Measurements from ENCODE around the gene ZBTB8OS.
A peak's percentile ranks its signal among the peaks of the same experiment; 100 is the strongest.
"Not testable (repeated sequence)": the region's sequence is repeated elsewhere in the genome, so short reads cannot be mapped to it uniquely, and the experiment has no call there.

The ZBTB8OS gene

GRCh38 chr1:32650248-32650751 lies at the start of gene ZBTB8OS:
TSS of gene ZBTB8OS (minus strand) at chr1:32650550. CDS start at chr1:32650529, 21 bp downstream.
- peak; percentile 78 to 85 for DNase-seq

DNA sequence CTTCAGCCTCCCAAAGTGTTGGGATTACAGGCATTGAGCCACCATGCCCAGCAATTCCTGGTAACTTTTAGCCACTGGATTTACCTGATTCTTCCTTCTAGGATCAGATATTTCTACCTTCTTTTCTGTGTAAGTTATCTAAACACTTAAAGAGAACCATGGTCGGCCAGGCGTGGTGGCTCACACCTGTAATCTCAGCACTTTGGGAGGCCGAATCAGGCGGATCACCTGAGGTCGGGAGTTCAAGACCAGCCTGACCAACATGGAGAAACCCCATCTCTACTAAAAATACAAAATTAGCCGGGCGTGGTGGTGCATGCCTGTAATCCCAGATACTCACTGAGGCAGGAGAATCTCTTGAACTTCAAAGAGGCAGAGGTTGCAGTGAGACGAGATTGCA lies 46.6 kb upstream of the ZBTB8OS start:
- not testable (repeated sequence) for DNase-seq

GRCh38 chr1:32696041-32696440 lies 45.7 kb upstream of the ZBTB8OS start:
- DNase-seq: no peak

DNA sequence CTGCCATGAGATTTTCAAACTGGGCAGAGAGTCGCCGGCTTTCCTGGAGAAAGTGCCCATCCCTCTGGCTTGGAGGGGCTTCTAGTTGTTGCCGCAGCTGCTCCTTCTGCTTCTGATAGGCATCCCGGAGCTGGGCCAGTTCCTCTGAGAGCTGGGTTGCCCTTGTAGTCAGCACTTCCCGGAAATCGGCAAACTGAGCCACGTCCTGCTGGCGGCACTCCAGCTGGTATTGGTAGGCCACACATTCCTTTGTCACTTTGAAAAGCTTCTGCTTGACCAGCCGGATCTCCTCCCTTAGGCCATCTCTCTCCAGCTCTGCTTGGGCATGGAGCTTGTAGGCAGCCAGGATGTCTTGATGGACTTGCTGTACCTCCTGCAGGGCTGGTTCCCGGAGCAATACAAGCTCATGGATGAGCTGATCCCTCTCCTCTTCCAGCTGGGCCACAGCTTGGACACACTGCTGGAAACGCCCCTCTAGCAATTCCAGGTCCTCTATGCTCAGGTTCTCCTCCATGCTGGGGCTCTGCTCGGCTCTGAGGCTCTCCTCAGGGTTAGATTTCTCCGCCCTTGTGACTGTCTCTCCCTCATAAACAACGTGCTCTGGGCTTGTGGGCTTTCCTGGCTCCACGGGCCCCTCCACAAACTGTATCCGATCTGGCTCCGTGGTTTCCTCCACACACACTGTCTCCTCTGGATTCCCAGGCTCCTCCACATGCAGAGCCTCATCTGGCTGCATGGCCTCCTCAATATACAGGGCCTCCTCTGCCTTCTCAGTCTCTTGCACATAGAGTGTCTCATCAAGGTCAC lies 45.0 kb upstream of the ZBTB8OS start:
- DNase-seq: no peak

DNA sequence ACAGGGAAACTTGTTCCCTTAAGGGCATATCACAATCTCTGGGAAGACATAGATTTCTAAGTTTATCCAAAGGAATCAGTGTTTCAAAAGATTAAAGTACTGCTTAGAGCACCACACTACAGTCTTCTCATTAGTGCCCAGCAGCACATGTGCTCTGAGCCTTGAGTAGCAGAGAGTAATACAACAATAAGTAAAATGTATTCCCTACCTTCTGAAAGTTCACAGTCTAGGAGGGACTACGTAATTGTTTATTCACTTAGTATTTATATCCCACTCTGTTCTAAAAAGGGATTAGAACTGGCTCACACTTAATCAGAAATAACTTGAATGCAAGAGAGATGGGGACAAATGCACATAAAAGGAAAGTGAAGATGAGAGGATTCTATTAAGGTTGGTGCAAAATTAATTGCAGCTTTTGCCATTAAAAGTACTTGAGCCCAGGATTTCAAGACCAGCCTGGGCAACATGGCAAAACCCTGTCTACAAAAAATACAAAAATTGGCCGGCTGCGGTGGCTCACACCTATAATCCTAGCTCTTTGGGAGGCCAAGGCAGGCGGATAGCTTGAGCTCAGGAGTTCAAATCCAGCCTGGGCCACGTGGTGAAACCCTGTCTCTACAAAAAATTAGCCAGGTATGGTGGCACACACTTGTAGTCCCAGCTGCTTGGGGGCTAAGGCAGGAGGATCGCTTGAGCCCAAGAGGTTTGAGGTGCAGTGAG lies 43.3 kb upstream of the ZBTB8OS start:
- DNase-seq: no peak

DNA sequence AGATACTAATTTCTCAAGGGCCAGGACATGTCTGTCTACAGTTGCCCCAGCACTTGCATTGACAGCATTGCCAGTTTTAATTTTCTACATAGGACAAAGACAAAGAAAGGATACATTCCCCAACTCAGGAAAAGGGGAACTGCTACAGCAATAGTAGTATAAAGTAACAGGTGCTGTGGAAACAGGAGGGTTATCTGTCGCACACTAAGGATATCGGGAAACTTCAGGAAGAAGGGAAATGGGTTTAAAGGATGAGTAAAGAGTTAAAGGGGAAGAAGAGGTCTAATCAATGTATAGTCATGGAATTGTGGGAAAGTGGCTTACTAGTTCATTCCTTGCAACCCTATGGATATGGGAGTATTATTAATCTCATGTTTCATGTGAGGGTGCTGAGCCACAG lies 36.0 kb upstream of the ZBTB8OS start:
- DNase-seq: no peak

- no peak for DNase-seq
Observed at GRCh38 chr1:32685498-32685897, 35.1 kb upstream of the ZBTB8OS start.

DNA sequence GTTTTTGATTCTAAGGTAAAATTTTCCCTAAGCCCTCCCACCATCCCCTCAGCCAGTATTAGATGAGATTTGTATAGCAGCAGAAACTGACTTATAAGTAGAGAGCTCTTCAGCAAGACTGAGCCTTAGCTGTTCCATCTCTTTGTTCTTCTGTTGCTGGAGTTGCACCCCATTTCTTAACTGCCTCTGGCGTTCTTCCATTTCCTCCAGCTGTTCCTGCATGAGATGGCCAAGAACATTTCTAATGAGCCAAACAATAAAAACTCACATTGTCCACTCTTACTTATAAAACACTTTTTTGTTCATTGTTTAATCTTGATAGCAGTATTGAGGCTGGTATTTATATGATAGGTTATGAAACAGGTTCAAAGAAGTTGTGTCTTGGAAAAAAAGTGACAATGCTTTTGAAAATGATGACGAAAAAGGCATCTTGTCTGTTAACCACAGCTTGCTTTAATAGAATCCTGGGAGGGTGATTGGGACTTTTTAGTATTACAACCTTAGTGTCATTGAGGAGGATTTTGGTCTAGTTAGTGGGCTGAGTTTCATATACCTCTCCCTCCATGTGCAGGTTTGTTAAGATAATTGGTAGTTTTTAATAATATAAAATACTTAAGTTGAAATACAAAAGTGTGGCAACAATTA lies 33.9 kb upstream of the ZBTB8OS start:
- DNase-seq: no peak

- no peak for DNase-seq
Observed at GRCh38 chr1:32683397-32683796, 33.0 kb upstream of the ZBTB8OS start.

DNA sequence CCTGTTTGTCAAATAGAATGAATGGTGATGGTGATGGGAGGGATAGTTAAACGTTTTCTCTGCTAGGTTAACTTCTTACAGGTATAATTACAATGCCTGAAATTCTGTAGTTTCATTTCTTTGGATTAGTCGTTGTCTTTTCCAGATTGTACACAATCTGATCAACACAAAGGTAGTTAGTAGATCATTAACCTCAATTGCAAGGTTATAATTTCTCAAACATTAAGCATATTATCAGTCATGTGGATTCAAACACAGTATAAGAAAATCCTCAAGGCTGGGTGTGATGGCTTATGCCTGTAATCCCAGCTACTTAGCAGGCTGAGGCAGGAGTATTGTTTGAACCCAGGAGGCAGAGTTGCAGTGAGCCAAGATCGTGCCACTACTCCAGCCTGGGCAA lies 31.6 kb upstream of the ZBTB8OS start:
- no peak for DNase-seq

DNA sequence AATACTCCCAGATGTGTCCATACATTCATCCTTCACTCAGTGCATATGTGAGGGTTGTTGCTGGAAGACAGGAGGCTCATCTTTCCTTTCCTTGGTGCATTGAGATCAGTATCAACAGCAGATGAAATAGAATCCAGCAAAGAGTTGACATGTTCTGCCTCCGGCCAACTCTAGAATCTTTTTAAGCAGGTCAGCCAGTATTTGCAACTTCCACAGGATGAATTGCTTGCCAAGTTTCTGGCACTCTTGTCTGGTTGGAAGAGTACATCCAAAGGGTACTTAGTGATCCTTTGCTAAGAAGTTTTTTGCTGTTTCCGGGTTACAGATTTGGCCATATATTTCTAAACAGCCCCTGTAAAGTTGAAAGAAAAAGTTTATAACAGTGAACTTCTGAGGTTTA lies 31.2 kb upstream of the ZBTB8OS start:
- DNase-seq: no peak

GRCh38 chr1:32680642-32681041 lies 30.3 kb upstream of the ZBTB8OS start:
- DNase-seq: no peak

DNA sequence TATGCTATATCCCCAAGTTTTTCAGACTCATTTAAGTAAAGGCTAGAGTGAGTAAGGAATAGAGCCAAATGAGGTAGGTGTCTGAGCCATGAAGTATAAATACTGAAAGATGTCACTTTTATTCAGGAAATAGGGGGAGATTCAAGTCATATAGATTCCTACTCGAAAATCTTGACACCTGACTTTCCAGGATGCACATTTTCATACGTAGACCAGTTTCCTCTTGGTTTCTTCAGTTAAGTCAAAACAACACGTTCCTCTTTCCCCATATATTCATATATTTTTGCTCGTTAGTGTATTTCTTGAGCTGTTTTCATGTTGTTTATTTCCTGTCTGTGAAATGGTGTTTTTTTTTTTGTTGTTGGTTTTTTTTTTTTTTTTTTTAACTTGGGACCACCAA lies 29.6 kb upstream of the ZBTB8OS start:
- not testable (repeated sequence) for DNase-seq

GRCh38 chr1:32676945-32677344 lies 26.6 kb upstream of the ZBTB8OS start:
- DNase-seq: no peak

DNA sequence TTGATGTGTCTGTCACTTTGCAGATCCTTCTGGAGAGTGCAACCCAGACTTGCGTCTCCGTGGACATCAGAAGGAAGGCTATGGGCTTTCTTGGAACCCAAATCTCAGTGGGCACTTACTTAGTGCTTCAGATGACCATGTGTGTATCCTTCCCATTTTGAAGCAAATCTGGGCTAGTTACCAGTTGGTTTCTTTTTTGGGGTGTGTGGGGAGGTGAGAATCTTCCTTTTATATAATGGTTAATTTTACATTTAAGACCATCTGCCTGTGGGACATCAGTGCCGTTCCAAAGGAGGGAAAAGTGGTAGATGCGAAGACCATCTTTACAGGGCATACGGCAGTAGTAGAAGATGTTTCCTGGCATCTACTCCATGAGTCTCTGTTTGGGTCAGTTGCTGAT lies 18.4 kb upstream of the ZBTB8OS start:
- DNase-seq: not testable (repeated sequence)

DNA sequence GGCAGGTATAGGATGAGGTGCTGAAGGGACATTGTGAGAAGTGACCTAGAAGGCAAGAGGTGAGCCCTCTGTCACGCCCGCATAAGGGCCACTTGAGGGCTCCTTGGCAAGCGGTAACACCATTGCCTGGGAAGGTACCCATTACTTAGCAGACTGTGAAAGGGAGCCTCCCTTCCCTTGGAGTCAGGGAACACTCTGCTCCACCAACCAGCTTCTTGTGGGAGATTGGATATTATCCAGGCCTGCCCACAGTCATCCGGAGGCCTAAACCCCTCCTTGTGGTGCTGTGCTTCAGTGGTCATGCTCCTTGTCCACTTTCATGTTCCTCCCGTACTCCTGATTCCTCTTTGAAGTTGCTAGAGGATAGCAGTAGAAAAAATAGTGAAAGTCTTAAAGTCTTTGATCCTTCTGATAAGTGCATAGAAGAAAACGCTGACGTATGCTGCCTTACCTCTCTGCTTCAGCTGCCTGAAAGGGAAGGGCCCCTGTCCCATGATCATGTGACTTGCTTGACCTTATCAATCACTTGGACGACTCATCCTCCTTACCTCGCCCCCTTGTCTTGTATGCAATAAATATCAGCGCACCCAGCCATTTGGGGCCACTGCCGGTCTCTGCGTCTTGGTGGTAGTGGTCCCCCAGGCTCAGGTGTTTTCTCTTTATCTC lies 16.7 kb upstream of the ZBTB8OS start:
- DNase-seq: no peak

DNA sequence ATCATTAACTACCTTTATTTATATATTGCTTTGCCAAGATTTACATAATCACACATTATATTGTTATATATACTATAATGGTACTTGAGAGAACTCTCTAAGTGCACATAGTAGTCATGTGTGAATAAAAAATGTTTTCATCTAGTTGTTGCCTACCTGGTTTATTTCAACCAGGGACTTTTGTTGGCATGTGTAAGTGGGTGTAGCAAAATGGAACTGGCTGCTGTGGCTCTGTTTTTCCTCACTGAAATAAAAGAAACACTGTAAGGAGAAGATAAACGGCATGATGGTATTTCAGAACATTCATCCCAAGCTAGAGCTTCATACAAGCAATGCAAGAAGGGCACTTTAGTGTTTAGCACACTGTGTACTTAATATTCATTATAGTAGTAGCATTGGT lies 15.6 kb upstream of the ZBTB8OS start:
- no peak for DNase-seq

DNA sequence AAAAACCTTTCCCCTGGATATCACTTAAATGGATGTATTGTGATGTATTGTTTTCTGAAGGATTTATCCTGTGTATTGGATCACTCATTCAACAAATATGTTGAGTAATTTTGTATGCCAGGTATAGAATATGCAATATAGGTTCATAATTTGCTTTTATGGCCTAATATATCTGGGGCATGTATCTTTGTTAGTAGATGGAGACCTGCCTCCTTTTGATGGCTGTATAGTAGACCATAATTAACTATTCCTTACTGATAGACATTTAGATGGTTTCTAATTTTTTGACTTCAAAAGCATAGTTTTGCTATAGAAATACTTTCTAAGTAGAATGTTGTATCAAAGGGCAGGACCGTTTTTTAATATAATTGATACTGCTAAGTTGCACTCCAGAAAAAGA lies 9.2 kb upstream of the ZBTB8OS start:
- no peak for DNase-seq

DNA sequence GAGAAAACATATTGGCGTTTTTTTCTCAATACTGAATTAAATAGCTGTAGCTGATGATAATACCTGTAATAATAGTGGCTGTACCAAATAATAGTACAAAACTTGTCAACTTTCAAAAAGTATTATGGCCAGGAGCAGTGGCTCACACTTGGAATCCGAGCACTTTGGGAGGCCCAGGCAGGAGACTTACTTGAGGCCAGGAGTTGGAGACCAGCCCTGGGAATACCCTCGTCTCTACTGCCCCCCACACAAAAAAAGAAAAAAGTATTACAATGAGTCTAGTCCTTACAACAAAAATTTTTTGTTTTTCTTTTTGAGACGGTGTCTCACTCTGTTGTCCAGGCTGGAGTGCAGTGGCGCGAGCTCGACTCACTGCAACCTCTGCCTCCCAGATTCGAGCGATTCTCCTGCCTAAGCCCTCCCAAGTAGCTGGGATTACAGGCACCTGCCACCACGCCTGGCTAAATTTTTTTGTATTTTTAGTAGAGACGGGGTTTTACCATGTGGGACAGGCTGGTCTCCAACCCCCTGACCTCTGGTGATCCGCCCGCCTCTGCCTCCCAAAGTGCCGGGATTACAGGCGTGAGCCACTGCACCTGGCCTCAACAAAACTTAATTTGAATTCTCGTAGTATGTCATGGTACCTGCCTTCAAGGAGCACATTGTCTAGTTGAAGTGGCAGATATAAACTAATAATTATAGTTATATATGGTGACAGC lies 2.1 kb upstream of the ZBTB8OS start:
- DNase-seq: no peak

DNA sequence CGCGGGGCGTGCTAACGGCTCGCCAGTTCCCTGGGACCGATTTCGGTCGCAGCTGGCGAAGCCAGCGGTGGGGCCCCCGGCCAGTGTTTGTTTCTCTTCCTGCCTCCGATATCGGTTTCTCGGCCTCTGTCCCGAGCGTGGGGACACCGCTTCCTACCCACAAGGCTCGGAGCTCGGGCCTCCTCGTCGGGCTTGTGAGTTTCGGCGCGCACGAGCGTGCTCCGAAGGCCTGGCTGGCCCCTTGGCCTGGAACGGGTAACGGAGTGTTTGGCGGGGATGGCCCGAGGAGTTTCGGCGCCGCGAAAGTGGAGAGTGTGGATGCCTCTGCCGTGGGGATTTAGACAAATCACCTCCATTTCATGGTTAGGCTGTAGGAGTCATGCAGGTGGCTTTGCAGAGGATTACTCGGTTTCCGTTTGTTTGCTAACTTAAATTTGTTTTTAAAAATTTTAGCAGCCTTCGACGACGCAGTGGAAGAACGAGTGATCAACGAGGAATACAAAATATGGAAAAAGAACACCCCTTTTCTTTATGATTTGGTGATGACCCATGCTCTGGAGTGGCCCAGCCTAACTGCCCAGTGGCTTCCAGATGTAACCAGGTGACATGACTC lies 1.2 kb upstream of the ZBTB8OS start:
- DNase-seq: no peak

GRCh38 chr1:32650752-32651460 lies 556 bp upstream of the ZBTB8OS start, which contains the start of gene RBBP4:
TSS of gene RBBP4 (plus strand) at chr1:32651208. CDS start at chr1:32651307, 99 bp downstream.
- DNase-seq: peak; percentile 98 to 99
